ENCODE results near the gene CYFIP1.

Gene CYFIP1

DNA sequence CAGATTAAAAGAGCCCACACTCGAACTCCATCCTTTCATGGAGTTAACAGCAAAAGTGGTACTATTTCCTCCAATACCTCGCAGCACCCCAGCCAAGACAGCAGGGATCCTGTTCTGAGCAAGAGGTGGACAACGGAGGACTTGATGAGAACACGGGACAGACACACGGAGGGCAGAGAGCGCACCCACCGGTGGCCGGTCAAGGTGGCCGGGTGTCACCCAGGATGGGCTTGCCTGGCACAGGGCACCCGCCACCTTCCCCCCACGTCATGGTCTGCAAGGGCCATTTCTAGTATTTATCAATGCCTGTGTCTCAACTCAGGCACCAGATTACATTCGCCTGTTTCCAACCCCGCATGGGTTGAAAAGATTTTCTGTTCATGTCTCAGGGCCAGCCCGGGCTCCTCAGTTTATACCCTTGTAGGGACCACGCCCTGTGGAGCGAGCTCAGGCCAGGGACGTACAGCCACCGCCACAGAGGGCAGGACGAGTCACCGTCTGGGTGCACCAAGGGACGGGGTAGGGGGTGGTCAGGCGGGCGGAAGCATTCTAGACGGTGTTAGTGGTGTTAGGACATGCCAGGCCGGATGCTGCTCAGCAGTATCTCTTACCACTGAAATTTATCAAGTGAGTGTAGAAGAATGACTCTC lies 64.2 kb downstream of the CYFIP1 start:
- TF ChIP-seq CTCF (IDR thresholded peaks at IDR 0.05): no peak
- Histone ChIP-seq H3K36me3 (peaks cover 65 to 83% (median 81%) of the 10 kb centered on the region in 3 donors), H3K27ac (no peak overlapping the region), H3K9me3 (no peaks in the 10 kb centered on the region), H3K4me1 (no peaks in the 10 kb centered on the region), H3K4me3 (no peak overlapping the region), H3K27me3 (no peaks in the 10 kb centered on the region)
- DNase-seq: no peak
- intact Hi-C loops (cut with DNase I; ENCODE audit: low total_unique reads): no loop called here

DNA sequence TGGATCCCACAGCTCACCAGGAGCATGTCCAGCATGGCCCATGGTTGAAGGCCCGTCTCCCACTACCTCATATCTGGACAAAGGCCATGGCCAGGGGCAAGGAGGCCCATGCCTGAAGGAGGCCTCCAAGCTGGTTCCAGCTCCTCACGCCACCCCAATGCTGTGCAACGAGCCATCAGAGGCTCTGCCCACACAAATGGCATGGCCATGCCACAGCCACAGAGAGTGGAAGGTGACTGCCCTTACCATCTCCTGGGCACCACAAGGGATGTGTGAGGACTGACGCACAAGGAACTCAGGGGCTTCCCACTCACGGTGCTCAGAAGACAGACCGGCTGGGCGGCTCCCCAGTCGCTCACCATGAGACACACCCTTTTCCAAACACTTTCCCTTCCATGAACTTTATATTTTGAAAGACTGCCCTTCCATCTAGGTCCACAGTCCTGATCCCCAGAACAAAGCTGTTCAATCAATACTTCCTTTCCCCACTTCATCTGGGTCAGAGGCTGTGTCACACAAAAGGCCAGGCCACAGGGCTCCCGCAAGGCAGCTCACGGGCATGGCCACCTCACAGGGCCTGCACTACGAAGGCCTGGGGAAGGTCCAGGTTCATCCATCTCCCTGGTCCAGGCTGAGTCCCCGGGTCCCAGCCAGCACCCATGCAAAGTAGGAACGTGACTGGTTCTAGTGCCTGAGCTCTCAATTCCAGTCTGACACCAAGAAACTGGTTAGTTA lies 66.4 kb downstream of the CYFIP1 start:
- Histone ChIP-seq H3K27me3 (no peaks in the 10 kb centered on the region), H3K4me1 (no peaks in the 10 kb centered on the region), H3K27ac (no peak overlapping the region), H3K36me3 (peaks cover 83 to 99% (median 97%) of the 10 kb centered on the region in 3 donors), H3K9me3 (no peaks in the 10 kb centered on the region), H3K4me3 (no peak overlapping the region)
- DNase-seq: no peak
- intact Hi-C loops (cut with DNase I; ENCODE audit: low total_unique reads): no loop called here
- TF ChIP-seq CTCF (IDR thresholded peaks at IDR 0.05): no peak

GRCh38 chr15:22912256-22912655 lies 67.9 kb downstream of the CYFIP1 start:
- intact Hi-C loops (cut with DNase I; ENCODE audit: low total_unique reads): no loop called here
- Histone ChIP-seq H3K9me3 (no peaks in the 10 kb centered on the region), H3K4me1 (no peaks in the 10 kb centered on the region), H3K36me3 (peaks cover 87 to 99% (median 97%) of the 10 kb centered on the region in 3 donors), H3K4me3 (no peak overlapping the region), H3K27me3 (no peaks in the 10 kb centered on the region), H3K27ac (no peak overlapping the region)
- no peak for TF ChIP-seq CTCF (IDR thresholded peaks at IDR 0.05)
- no peak for DNase-seq

DNA sequence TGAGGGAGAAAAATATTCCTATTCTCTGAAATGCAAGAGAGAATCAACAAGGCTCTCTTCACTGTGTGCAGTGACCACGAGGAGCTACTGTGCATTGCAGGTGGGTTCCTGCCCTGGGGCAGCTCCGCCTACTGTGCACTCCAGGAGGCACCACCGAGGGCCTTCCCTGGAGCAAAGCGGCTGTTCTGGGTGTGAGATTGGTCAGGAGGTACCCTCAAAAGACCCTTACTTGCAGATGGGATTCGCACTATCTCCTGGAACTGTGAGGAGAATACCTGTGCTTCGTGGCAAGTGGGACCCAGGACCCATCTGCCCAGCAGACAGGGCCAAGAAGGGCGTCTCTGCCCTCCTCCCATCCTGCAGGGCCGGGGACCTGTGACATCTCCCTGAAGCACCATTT lies 68.9 kb downstream of the CYFIP1 start:
- TF ChIP-seq CTCF (IDR thresholded peaks at IDR 0.05): no peak
- H3K4me3 ChIP-seq: no peak overlapping the region
- H3K27me3 ChIP-seq: no peaks in the 10 kb centered on the region
- intact Hi-C loops (cut with DNase I; ENCODE audit: low total_unique reads): no loop called here
- H3K27ac ChIP-seq: no peak overlapping the region
- no peaks in the 10 kb centered on the region for H3K9me3 ChIP-seq
- peaks cover 87 to 98% (median 96%) of the 10 kb centered on the region in 3 donors for H3K36me3 ChIP-seq
- H3K4me1 ChIP-seq: no peaks in the 10 kb centered on the region
- no peak for DNase-seq

GRCh38 chr15:22908830-22909229 lies 71.3 kb downstream of the CYFIP1 start:
- no peak overlapping the region for H3K27ac ChIP-seq
- intact Hi-C loops (cut with DNase I; ENCODE audit: low total_unique reads): no loop called here
- peaks cover 70 to 94% (median 83%) of the 10 kb centered on the region in 3 donors for H3K36me3 ChIP-seq
- no peaks in the 10 kb centered on the region for H3K9me3 ChIP-seq
- no peak for DNase-seq
- H3K27me3 ChIP-seq: no peaks in the 10 kb centered on the region
- no peaks in the 10 kb centered on the region for H3K4me1 ChIP-seq
- TF ChIP-seq CTCF (IDR thresholded peaks at IDR 0.05): no peak
- no peak overlapping the region for H3K4me3 ChIP-seq
